Astrocyte (in vitro differentiated cells and primary cell): Measurements from ENCODE around the gene TIMM22.

ENCODE experiments used
- EZH2 ChIP-seq: IDR thresholded peaks from 2 replicates; pipeline ENCODE4 v1.6.1; 2012; ENCODE audit warnings: mild to moderate bottlenecking, low read length, inconsistent platforms; ENCODE audit not compliant: insufficient read depth
- TF ChIP-seq, protein P1 (sequence below): IDR thresholded peaks from 2 replicates; pipeline ENCODE4 v1.5.1; 2011; ENCODE audit warnings: low read depth, mild to moderate bottlenecking, inconsistent platforms, low read length, moderate library complexity; ENCODE audit not compliant: insufficient read depth

DNA sequence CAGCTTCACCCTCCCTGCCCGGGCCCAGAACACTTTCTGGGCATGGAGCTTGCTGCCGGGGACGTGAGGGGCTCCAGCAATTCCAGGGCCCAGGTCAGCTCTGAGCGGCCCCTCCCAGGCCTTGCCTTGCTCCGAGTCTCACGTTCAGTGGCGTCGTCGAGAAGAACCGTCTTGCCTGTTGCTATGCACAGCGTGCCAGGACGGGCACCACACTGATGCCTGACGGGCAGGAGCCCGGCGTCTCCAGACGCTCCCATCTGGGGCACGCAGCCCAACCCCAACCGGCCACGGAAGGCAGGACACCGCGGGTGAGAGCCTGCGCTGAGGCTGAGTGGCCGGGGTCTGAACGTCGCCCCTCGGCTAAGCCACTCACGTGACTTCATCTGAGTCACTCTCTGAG lies 27.1 kb downstream of the TIMM22 start:
- TF ChIP-seq, protein P1, sequence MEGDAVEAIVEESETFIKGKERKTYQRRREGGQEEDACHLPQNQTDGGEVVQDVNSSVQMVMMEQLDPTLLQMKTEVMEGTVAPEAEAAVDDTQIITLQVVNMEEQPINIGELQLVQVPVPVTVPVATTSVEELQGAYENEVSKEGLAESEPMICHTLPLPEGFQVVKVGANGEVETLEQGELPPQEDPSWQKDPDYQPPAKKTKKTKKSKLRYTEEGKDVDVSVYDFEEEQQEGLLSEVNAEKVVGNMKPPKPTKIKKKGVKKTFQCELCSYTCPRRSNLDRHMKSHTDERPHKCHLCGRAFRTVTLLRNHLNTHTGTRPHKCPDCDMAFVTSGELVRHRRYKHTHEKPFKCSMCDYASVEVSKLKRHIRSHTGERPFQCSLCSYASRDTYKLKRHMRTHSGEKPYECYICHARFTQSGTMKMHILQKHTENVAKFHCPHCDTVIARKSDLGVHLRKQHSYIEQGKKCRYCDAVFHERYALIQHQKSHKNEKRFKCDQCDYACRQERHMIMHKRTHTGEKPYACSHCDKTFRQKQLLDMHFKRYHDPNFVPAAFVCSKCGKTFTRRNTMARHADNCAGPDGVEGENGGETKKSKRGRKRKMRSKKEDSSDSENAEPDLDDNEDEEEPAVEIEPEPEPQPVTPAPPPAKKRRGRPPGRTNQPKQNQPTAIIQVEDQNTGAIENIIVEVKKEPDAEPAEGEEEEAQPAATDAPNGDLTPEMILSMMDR = no peak
- TF ChIP-seq EZH2 = no peak
